ENCODE results near the gene KCTD14. TPM values are rescaled to one million over a fixed set of nuclear protein-coding genes. Genes with fewer than 3 reads are reported as not detected.

KCTD14 gene
- total RNA-seq, 1 experiment from 2014 or later: 8.2 TPM

DNA sequence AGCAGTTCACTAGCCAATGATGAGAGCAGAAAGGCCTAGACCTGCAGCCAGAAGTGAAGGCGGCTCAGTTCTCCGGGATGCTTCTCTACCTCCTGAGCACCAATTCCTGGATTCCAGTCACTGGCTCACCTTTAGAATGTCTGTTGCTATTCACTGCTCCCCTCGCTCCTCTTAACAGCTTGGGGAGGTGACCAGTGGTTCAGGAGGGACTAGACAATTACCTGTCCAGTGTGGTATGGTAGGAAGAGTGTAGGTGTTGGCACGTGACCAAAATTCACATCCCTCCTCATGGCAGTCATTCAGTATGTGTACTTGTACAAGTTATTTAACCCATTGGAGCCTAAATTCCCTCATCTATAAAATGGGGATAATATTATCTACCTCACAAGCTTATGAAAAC is 44.6 kb upstream of the KCTD14 start:
- Mint-ChIP-seq H3K27ac (ENCODE audit: unreplicated experiment) (no peak overlapping the region), H3K27me3 (ENCODE audit: insufficient read depth, unreplicated experiment) (no peaks in the 10 kb centered on the region), H3K4me1 (ENCODE audit: low read depth, unreplicated experiment) (peaks cover 27% of the 10 kb centered on the region), H3K9me3 (ENCODE audit: unreplicated experiment) (no peaks in the 10 kb centered on the region), H3K4me3 (ENCODE audit: unreplicated experiment) (no peak overlapping the region), H3K36me3 (ENCODE audit: insufficient read depth, unreplicated experiment) (peaks cover 68% of the 10 kb centered on the region)
- peaks cover 9% of the 10 kb centered on the region for H3K4me1 ChIP-seq
- no peak overlapping the region for H3K4me3 ChIP-seq (ENCODE audit: low read depth, low read length)
- CTCF ChIA-PET: interaction anchor here (0.7 kb wide), 1 partner anchor 158 kb away, joined by 3 read pairs; no protein-coding TSS in a partner anchor
- POLR2A ChIA-PET: interaction anchor here (0.7 kb wide), 1 partner anchor 73 kb away, joined by 5 read pairs; the partner anchor contains the start of gene INTS4
- no peaks in the 10 kb centered on the region; the same call in 1 of the 2 replicates for H3K27me3 ChIP-seq (replicated peaks; ENCODE audit: control insufficient read depth, insufficient read depth, low read length)
- no peak for TF ChIP-seq CTCF (IDR thresholded peaks at IDR 0.05; ENCODE audit: insufficient read depth in 1 of 2, low read depth in 1 of 2, low read length in 1 of 2, severe bottlenecking in 1 of 2, unreplicated experiment in 1 of 2)
- H3K36me3 ChIP-seq (ENCODE audit: control insufficient read depth, insufficient read depth, low read length): peaks cover 12% of the 10 kb centered on the region
- no peak for DNase-seq
- intact Hi-C loops (cut with micrococcal nuclease; ENCODE audit: unreplicated experiment): no loop called here
- BruUV-seq (replicated peaks): no TSS peak
- no peaks in the 10 kb centered on the region for H3K9me3 ChIP-seq

- peaks cover 9% of the 10 kb centered on the region for H3K36me3 ChIP-seq (ENCODE audit: control insufficient read depth, insufficient read depth, low read length)
- Mint-ChIP-seq H3K27me3 (ENCODE audit: insufficient read depth, unreplicated experiment) (no peaks in the 10 kb centered on the region), H3K27ac (ENCODE audit: unreplicated experiment) (no peak overlapping the region), H3K9me3 (ENCODE audit: unreplicated experiment) (no peaks in the 10 kb centered on the region), H3K4me1 (ENCODE audit: low read depth, unreplicated experiment) (peaks cover 28% of the 10 kb centered on the region), H3K36me3 (ENCODE audit: insufficient read depth, unreplicated experiment) (peaks cover 58% of the 10 kb centered on the region), H3K4me3 (ENCODE audit: unreplicated experiment) (no peak overlapping the region)
- BruUV-seq (replicated peaks): no TSS peak
- peaks cover 17% of the 10 kb centered on the region for H3K4me1 ChIP-seq
- intact Hi-C loops (cut with micrococcal nuclease; ENCODE audit: unreplicated experiment): no loop called here
- no peak for TF ChIP-seq CTCF (IDR thresholded peaks at IDR 0.05; ENCODE audit: insufficient read depth in 1 of 2, low read depth in 1 of 2, low read length in 1 of 2, severe bottlenecking in 1 of 2, unreplicated experiment in 1 of 2)
- DNase-seq: no peak
- no peak overlapping the region for H3K4me3 ChIP-seq (ENCODE audit: low read depth, low read length)
- H3K9me3 ChIP-seq: no peaks in the 10 kb centered on the region
- H3K27me3 ChIP-seq (replicated peaks; ENCODE audit: control insufficient read depth, insufficient read depth, low read length): no peaks in the 10 kb centered on the region
- POLR2A ChIA-PET: no interaction called here
- CTCF ChIA-PET: interaction anchor here (0.9 kb wide), 1 partner anchor 12 kb away, joined by 3 read pairs; no protein-coding TSS in a partner anchor
Observed at GRCh38 chr11:78066471-78066870, 43.4 kb upstream of the KCTD14 start.

GRCh38 chr11:78065203-78065602 is 42.1 kb upstream of the KCTD14 start:
- no peaks in the 10 kb centered on the region for H3K27me3 ChIP-seq (replicated peaks; ENCODE audit: control insufficient read depth, insufficient read depth, low read length)
- BruUV-seq (replicated peaks): no TSS peak
- H3K36me3 ChIP-seq (ENCODE audit: control insufficient read depth, insufficient read depth, low read length): peaks cover 5% of the 10 kb centered on the region
- H3K4me3 ChIP-seq (ENCODE audit: low read depth, low read length): no peak overlapping the region
- H3K9me3 Mint-ChIP-seq (ENCODE audit: unreplicated experiment): no peaks in the 10 kb centered on the region
- peaks cover 47% of the 10 kb centered on the region for H3K36me3 Mint-ChIP-seq (ENCODE audit: insufficient read depth, unreplicated experiment)
- intact Hi-C loops (cut with micrococcal nuclease; ENCODE audit: unreplicated experiment): no loop called here
- ChIA-PET CTCF (interaction anchor here (0.9 to 1.3 kb wide), 2 partner anchors 14 to 40 kb away, joined by 3 to 6 read pairs; no protein-coding TSS in a partner anchor), POLR2A (no interaction called here)
- H3K27me3 Mint-ChIP-seq (ENCODE audit: insufficient read depth, unreplicated experiment): no peaks in the 10 kb centered on the region
- H3K27ac Mint-ChIP-seq (ENCODE audit: unreplicated experiment): peak overlapping the region; percentile 48
- H3K4me1 ChIP-seq: peaks cover 30% of the 10 kb centered on the region
- no peaks in the 10 kb centered on the region for H3K9me3 ChIP-seq
- DNase-seq: no peak
- no peak overlapping the region for H3K4me3 Mint-ChIP-seq (ENCODE audit: unreplicated experiment)
- H3K4me1 Mint-ChIP-seq (ENCODE audit: low read depth, unreplicated experiment): peaks cover 29% of the 10 kb centered on the region
- TF ChIP-seq CTCF (IDR thresholded peaks at IDR 0.05; ENCODE audit: insufficient read depth in 1 of 2, low read depth in 1 of 2, low read length in 1 of 2, severe bottlenecking in 1 of 2, unreplicated experiment in 1 of 2): no peak

All from Caco-2 (cell line).